ENCODE results near the gene RIMKLB.

The RIMKLB gene

DNA sequence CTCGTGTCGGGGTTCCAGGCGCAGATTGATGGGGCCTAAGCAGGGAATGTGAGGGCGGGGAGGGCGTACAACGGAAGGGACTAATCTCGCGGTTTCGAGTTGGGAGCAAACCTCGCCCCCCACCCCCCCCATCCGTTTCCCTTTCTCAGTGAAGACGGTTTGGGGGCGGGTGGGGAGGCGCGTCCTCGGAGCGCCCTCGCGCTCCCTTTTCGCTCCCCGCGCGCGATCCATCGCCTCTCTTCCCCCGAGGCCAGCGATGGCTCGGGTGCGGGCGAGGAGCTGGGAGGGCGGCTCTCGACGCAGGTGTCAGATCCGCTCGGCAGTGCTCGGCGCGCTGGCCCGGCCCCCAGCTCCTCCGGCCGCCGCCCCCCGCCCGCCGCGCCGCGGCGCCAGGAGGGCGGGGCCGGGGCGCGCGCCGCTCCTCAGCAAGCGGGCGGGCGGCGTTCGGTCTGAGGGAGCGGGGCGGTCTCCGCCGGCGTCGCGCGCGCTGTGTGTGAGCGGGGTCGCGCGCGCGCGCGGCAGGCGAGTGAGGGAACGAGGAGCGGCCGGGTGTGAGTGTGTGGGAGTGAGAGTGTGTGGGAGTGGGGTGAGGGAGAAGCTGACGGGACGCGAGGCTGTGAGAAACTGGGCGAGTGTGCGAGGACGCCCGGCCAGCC, at the start of gene RIMKLB:
Gene RIMKLB (plus strand): TSS at position 516 of the 656 bp plus-strand sequence. CDS start 15,876 bp downstream, outside the sequence.
- H3K27ac ChIP-seq: peak within 1 kb of the TSS; percentile 75
- no peak for DNase-seq (ENCODE audit: low read depth, low spot score)

GRCh38 chr12:8648576-8649205, 49.1 kb upstream of the RIMKLB start:
- no peak for DNase-seq (ENCODE audit: low read depth, low spot score)

DNA sequence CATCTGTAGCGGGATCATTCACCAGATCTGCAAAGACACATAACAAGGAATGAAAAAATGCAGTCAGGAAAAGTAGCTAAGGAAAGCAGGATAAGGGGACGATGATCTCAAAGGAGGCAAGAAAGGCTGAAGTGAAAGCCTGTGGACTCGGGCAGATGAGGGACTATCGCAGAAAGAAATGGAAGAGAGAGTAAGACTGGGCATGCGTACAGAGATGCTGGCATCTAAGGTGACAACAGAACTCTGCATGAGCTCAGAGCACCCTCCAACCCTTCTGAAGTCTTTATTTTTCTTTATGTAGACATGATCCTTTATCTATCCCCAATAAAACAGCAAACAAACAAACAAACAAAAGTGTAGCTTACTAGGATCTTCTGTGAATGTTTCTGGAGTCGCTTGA, 42.4 kb upstream of the RIMKLB start:
- no peak overlapping the region for H3K27ac ChIP-seq
- no peak for DNase-seq (ENCODE audit: low read depth, low spot score)

More at GRCh38 chr12:8648576-8649205, 49.1 kb upstream of the RIMKLB start:
- no peak overlapping the region for H3K27ac ChIP-seq

- DNase-seq (ENCODE audit: low read depth, low spot score): no peak
- H3K27ac ChIP-seq: peak overlapping the region; percentile 80
Observed at GRCh38 chr12:8658346-8658745, 39.4 kb upstream of the RIMKLB start.

- H3K27ac ChIP-seq: no peak overlapping the region
- no peak for DNase-seq (ENCODE audit: low read depth, low spot score)
Observed at GRCh38 chr12:8661016-8661415, 36.8 kb upstream of the RIMKLB start.

DNA sequence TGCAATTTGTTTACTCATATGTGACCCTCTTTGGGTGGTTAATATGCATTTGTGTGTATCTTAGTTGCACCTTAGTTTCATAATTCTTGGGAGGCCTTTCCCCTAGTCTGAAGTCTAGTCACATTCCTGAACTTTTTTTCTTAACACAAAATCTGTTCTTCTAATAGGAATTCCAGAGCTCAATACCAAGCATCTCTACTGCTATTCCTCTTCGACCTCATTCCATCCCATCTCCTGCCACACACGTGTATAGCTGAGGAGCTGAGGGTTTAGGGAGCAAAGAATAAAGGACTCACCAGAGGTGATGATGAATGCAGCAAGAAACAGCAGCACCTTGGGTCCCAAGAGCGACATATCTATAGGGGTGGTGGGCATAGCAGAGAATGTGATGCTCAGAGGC, 36.0 kb upstream of the RIMKLB start:
- DNase-seq (ENCODE audit: low read depth, low spot score): no peak
- H3K27ac ChIP-seq: peak overlapping the region; percentile 75

DNA sequence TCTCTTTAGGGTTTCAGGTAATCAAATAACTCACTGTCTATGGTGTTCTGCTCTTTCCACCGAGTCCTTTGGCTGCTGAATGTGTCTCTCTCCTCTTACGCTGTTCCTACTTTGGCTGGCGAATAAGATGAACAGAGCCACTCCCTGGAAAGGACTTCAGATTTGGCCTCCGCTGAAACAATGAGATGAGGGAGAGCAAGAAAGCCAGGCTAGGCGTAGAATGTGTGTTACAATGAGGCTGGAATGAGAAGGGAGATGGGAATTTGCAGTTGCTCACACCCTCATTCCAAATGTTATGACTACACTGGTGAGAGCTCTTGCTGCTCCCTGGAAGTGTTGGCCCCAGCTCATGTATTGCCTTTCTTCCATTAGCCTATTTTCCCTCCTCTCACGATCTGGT, 35.2 kb upstream of the RIMKLB start, which contains the start of gene MFAP5:
Gene MFAP5 (minus strand): TSS at position 234 of the 400 bp plus-strand sequence. CDS start 722 bp downstream, outside the sequence.
- peak within 1 kb of the TSS; percentile 75 for H3K27ac ChIP-seq
- no peak for DNase-seq (ENCODE audit: low read depth, low spot score)

- H3K27ac ChIP-seq: no peak overlapping the region
- DNase-seq (ENCODE audit: low read depth, low spot score): no peak
Observed at GRCh38 chr12:8664228-8664913, 33.4 kb upstream of the RIMKLB start.

- no peak overlapping the region for H3K27ac ChIP-seq
- DNase-seq (ENCODE audit: low read depth, low spot score): no peak
Observed at GRCh38 chr12:8665759-8666158, 32.0 kb upstream of the RIMKLB start.

DNA sequence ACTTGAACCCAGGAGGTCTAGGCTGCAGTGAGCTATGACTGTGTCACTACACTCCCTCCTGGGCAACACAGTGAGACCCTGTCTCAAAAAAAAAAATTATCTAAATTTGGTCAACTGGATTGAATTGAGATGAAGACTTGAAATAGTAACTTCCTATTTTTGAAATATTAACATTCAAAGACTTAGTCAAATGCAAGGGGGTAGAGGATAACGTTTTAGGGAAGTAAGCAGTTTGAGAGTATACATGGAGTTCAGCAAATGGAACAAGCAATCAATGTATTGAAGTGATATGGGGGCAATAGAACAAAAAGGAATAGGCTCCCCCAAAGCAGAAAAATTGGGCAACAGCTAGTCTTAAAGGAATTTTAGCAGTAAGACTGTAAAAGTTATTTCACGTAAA, 30.5 kb upstream of the RIMKLB start:
- DNase-seq (ENCODE audit: low read depth, low spot score): no peak
- H3K27ac ChIP-seq: no peak overlapping the region

DNA sequence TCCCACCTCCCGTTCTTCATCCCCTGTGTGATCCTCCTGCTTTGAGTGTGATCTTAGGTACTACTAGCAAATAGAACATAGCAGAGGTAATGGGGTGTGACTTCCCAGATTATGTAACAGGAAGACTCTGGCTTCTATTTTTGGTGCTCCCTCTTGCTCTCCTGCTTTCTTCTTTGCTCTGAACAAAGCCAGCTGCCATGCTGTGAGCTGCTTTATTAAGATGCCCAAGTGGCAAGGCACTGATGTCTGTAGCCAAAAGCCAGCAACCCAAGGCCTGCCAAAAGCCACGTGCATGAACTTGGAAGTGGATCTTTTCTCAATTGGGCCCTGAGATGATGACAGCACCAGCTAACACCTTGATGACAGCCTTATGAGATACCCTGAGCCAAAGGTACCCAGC, 29.4 kb upstream of the RIMKLB start:
- no peak overlapping the region for H3K27ac ChIP-seq
- no peak for DNase-seq (ENCODE audit: low read depth, low spot score)

DNA sequence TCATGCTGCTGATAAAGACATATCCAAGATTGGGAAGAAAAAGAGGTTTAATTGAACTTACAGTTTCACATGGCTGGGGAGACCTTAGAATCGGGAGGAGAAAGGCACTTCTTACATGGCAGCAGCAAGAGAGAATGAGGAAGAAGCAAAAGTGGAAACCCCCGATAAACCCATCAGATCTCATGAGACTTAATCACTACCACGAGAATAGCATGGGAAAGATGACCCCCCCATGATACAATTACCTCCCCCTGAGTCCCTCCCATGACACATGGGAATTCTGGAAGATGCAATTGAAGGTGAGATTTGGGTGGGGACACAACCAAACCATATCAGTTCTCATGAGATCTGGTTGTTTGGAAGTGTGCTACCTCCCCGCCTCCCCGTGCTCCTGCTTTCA, 25.4 kb upstream of the RIMKLB start:
- H3K27ac ChIP-seq: no peak overlapping the region
- DNase-seq (ENCODE audit: low read depth, low spot score): no peak

DNA sequence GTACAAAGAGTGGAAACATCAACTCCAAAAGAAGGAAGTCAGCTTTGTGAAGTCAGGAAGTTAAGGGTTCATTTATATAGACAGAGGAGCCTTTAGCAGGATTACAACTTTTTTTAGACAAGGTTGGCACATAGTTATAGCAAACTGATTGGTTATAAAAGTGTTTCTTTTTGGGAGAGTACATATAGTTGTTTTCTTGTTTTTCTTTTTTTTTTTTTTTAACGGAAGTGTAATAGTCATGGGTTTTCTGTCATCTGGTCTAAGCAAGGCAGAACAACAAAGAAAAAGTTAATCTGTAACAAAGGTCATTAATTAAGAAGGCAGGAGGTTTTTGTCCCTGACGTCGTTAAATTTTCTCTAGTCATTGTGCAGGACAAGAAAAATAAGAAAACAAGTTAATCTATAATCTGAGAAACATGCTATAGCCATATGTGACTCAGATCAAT, 22.2 kb upstream of the RIMKLB start:
- no peak overlapping the region for H3K27ac ChIP-seq
- DNase-seq (ENCODE audit: low read depth, low spot score): no peak

DNA sequence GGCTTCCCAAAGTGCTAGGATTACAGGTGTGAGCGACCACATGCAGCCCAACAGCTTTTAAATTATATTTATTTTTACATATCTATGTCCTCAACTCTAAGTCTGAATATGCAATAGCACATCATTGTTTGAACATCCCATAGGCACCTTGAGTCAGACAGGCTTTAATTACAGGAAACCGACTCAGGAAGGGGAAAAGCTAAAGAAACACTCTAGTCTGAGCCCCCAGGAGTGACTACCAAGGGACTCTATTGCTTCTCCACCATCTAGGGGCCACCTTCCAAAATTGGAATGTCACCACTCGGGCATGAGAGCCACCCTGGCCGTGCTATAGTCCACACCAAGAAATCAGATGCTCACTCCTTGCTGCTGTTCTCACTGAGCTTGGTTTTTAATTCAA, 21.1 kb upstream of the RIMKLB start:
- no peak for DNase-seq (ENCODE audit: low read depth, low spot score)
- H3K27ac ChIP-seq: peak overlapping the region; percentile 14

DNA sequence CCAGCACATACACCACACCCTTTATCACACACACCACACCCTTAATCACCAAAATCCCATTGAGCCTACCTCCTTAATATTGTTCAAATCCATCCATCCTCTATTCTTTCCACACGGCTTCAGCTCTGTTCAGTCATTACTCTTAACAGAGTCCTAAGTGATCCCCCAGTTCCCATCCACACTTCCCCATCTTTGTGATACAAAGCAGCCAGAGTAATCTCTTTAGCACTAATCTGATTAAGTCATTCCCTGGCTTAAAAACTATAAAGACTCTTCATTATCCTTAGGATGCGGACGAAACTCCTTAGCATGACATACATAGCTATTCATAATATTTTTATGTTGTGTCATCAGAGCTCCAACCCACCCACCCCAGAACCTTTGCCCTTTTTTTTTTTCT, 20.4 kb upstream of the RIMKLB start:
- no peak for DNase-seq (ENCODE audit: low read depth, low spot score)
- peak overlapping the region; percentile 14 for H3K27ac ChIP-seq

- DNase-seq (ENCODE audit: low read depth, low spot score): peak; percentile 53
- peak overlapping the region; percentile 88 for H3K27ac ChIP-seq
Observed at GRCh38 chr12:8678661-8679111, 19.1 kb upstream of the RIMKLB start.

DNA sequence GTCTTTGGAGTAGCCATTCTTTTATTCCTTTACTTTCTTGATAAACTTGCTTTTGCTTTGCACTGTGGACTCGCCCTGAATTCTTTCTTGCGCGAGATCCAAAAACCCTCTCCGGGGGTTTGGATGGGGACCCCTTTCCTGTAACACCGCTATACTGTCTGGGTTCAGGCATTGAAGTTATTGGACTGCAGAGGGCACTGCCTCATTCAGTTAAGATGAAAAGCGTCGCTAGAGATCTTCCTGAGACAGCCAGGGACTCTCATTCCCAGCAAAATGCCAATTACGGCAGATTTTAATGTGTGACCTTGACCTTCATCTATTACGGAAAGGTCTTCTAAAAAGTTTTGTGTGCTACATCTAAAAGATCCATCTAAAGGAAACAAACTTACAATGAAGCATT, 17.3 kb upstream of the RIMKLB start:
- H3K27ac ChIP-seq: peak overlapping the region; percentile 88
- no peak for DNase-seq (ENCODE audit: low read depth, low spot score)

- H3K27ac ChIP-seq: peak overlapping the region; percentile 88
- DNase-seq (ENCODE audit: low read depth, low spot score): peak; percentile 82
Observed at GRCh38 chr12:8681129-8681884, 16.5 kb upstream of the RIMKLB start.

DNA sequence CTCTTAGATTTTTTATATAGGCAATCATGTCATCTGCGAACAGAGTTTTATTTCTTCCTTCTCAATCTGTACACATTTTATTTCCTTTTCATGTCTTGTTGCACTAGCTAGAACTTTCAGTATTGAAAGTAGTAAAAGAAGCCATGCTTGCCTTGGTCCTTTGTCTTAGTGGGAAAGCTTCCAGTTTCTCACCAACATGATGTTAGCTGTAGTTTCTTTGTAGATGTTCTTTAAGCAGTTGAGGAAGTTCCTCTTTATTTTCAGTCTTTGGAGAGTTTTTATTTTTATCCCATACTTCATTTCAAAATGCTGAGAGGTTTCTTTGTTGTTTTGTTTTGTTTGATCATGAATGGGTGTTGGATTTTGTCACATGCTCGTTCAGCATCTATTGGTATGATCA, 12.7 kb upstream of the RIMKLB start:
- no peak for DNase-seq (ENCODE audit: low read depth, low spot score)

GRCh38 chr12:8687846-8688601, 9.8 kb upstream of the RIMKLB start:
- DNase-seq (ENCODE audit: low read depth, low spot score): peak; percentile 61
- no peak overlapping the region for H3K27ac ChIP-seq

More for the DNA sequence above, 12.7 kb upstream of the RIMKLB start:
- H3K27ac ChIP-seq: no peak overlapping the region

All from epithelial cell of prostate (primary cell).